AG04450 (cell line): ENCODE measurements around the gene PCDHGA4. TPM values are rescaled to one million over a fixed set of nuclear protein-coding genes. Genes with fewer than 3 reads are reported as not detected.

ENCODE experiments used
- CTCF ChIA-PET: fragments of 300-600, 350-600 bp; formaldehyde crosslinking; extraction: SDS; loops from one replicate; lab custom pipeline; 2022; ENCODE audit warnings: antibody characterized with exemption, inconsistent platforms; lab: Charles Lee
- POLR2A ChIA-PET: fragments of 350-600 bp; formaldehyde crosslinking; extraction: SDS; loops from one replicate; lab custom pipeline; 2021; ENCODE audit warnings: antibody characterized with exemption, inconsistent platforms; lab: Yijun Ruan, JAX
- DNase-seq: peaks from one replicate; pipeline ENCODE4 v3.0.0-alpha.2; 2011; ENCODE audit warnings: low read depth, low spot score
- H3K27ac ChIP-seq: one replicate; pipeline ENCODE4 v1.5.1; 2012; ENCODE audit warnings: low read depth, low read length, control low read depth
- H3K27me3 ChIP-seq: one replicate; pipeline ENCODE4 v1.6.0; 2012; ENCODE audit warnings: low read length; ENCODE audit not compliant: control insufficient read depth, insufficient read depth
- H3K4me3 ChIP-seq: 2 replicates; pipeline ENCODE4 v1.5.1; 2011; ENCODE audit warnings: mild to moderate bottlenecking, low read depth, low read length, control low read depth
- H3K9me3 ChIP-seq: 2 replicates; pipeline ENCODE4 v1.5.1; 2012; ENCODE audit warnings: low read length; ENCODE audit not compliant: control insufficient read depth, insufficient read depth
- polyA plus RNA-seq: library from polyadenylated mRNA; depleted of rRNA; stranded (reverse); fragments of >200 nt; gene quantifications from 2 replicates; pipeline ENCODE4 v1.2.3, GENCODE V29; 2011
- TF ChIP-seq, protein P1 (sequence below): IDR thresholded peaks from 2 replicates; pipeline ENCODE4 v1.5.1; 2011; ENCODE audit warnings: low read depth, low read length, control low read depth, inconsistent platforms

PCDHGA4 gene
- polyA plus RNA-seq, 1 experiment = 6.3 TPM

GRCh38 chr5:141319699-141320098 is 35.1 kb upstream of the PCDHGA4 start:
- no peak overlapping the region for H3K27ac ChIP-seq
- H3K4me3 ChIP-seq = peak overlapping the region; percentile 84
- no peaks in the 10 kb centered on the region for H3K27me3 ChIP-seq
- H3K9me3 ChIP-seq = peaks cover 52% of the 10 kb centered on the region
- TF ChIP-seq, protein P1, sequence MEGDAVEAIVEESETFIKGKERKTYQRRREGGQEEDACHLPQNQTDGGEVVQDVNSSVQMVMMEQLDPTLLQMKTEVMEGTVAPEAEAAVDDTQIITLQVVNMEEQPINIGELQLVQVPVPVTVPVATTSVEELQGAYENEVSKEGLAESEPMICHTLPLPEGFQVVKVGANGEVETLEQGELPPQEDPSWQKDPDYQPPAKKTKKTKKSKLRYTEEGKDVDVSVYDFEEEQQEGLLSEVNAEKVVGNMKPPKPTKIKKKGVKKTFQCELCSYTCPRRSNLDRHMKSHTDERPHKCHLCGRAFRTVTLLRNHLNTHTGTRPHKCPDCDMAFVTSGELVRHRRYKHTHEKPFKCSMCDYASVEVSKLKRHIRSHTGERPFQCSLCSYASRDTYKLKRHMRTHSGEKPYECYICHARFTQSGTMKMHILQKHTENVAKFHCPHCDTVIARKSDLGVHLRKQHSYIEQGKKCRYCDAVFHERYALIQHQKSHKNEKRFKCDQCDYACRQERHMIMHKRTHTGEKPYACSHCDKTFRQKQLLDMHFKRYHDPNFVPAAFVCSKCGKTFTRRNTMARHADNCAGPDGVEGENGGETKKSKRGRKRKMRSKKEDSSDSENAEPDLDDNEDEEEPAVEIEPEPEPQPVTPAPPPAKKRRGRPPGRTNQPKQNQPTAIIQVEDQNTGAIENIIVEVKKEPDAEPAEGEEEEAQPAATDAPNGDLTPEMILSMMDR = no peak
- CTCF ChIA-PET = interaction anchor here (0.6 to 5.9 kb wide), 33 partner anchors 8 to 603 kb away, joined by 3 to 86 read pairs (median 4); partner anchors contain the start of genes PCDHB14, PCDHB16, PCDHB9 and PCDHGA1
- POLR2A ChIA-PET = interaction anchor here (1.1 to 1.8 kb wide), 5 partner anchors 9 to 244 kb away, joined by 3 to 12 read pairs (median 6); partner anchors contain the start of genes PCDHGA1 and PCDHGA2
- no peak for DNase-seq

DNA sequence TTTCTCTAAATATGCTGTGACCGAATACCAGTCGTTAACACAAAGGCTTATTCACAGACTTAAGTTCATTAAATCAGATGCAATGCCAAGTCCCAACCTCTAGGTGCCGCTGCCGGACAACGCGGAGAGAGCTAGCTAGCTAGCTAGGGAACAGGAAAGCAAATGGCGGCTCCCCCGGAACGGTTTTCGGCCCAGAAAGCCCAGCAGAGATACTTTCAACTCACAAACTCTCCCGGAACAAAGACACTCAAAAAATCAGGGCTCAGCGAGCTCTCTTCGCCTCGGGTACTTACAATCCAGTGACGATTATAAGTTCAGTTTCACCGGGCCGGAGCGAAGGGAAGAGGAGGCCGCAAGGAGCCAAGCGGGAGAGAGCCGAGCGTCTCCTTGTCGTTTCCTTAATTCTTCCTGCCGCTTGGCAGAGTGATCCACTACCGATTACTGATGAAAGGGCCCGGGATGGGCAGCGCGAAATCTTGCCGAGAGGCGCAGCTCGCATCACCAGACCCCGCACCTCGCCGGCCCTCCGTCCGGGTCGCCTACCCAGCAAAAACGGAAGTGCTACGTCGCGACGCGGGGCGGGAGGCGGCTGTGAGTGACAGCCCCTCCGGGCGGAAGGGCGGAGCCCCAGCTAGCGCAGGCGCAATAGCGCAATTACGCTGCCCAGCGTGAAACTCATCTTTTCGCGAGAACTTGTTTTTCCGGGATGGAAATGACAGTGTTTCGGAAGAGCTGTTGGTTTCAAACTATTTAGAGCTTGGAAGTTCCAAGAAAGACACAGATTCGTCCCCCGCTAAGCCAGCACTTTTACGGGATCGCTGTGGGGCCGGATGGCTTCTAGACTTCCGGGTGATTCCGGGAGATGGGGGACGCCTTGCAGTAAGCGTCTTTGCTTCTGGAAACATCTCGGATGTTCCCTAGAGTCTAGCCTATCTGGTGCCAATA is 34.3 kb upstream of the PCDHGA4 start, which contains the start of gene TAF7:
TSS of gene TAF7 (minus strand) at position 560 of the 945 bp plus-strand sequence. CDS start 740 bp downstream, outside the sequence.
- Histone ChIP-seq H3K9me3 (peaks cover 48% of the 10 kb centered on the region), H3K27ac (peak within 1 kb of the TSS; percentile 99), H3K4me3 (peak within 1 kb of the TSS; percentile 84), H3K27me3 (no peaks in the 10 kb centered on the region)
- peak; percentile 84 for DNase-seq
- ChIA-PET POLR2A (interaction anchor here (0.6 to 1.8 kb wide), 9 partner anchors 9 to 363 kb away, joined by 3 to 12 read pairs (median 4); partner anchors contain the start of genes PCDHGA1 and PCDHGA2), CTCF (interaction anchor here (0.5 to 5.9 kb wide), 39 partner anchors 9 to 604 kb away, joined by 3 to 86 read pairs (median 4); partner anchors contain the start of genes PCDHB11, PCDHB14, PCDHB16 and PCDHB9)
- TF ChIP-seq, protein P1 = peak; percentile 88

- H3K4me3 ChIP-seq = no peak overlapping the region
- no peak overlapping the region for H3K27ac ChIP-seq
- no peaks in the 10 kb centered on the region for H3K27me3 ChIP-seq
- DNase-seq = no peak
- H3K9me3 ChIP-seq = peaks cover 40% of the 10 kb centered on the region
- TF ChIP-seq, protein P1 = no peak
- ChIA-PET POLR2A (no interaction called here), CTCF (interaction anchor here (0.6 to 5.9 kb wide), 5 partner anchors 8 to 245 kb away, joined by 3 to 74 read pairs (median 7); partner anchors contain the start of genes PCDHGA1 and PCDHGB3)
These were observed 32.6 kb upstream of the PCDHGA4 start for GRCh38 chr5:141322261-141322660.

DNA sequence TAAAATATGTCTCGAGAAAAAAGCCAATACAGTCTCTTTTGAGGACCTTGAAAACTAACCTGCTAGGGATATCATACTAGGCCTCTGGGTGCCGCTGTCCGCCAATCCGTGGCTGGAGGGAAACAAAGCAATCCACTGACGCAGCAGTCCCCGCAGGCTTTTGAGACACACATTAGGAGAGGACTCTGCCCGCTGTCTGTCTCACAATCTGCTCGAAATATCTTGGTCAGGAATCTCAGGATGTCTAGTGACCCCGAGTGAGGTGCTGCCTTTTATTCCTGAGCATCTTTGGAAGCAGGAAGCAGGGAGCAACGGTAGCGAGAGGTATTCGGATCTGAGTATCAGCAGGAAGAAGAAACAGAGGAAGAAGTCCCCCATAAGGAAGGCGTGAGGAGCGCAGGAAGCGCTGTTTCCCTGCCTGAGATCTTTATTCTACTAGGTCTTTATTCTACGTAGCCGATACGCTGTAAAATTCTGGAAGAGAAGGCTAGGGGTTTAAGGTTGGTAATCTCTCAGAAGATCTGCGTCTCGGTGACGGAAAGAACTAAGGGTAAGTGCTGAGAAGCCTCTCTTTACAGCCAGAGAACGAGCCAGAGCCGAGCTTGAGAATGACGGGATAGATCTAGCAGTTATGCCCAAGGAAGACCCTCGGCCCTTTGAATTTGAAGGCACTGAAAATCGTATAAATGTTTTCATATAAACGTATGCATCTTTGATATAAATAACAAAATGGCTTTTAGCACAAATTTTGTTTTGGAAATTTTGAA is 28.6 kb upstream of the PCDHGA4 start:
- Histone ChIP-seq H3K27me3 (peaks cover 7% of the 10 kb centered on the region), H3K27ac (peak overlapping the region; percentile 71), H3K4me3 (peak overlapping the region; percentile 62), H3K9me3 (peaks cover 26% of the 10 kb centered on the region)
- CTCF ChIA-PET = interaction anchor here (0.7 to 8.5 kb wide), 11 partner anchors 9 to 442 kb away, joined by 3 to 133 read pairs (median 6); partner anchors contain the start of genes PCDHB16, PCDHGA10, PCDHGA2 and PCDHGB3
- peak; percentile 49 for DNase-seq
- TF ChIP-seq, protein P1 = peak; percentile 74
- POLR2A ChIA-PET = no interaction called here
